Naive B cell (primary cell): ENCODE measurements around the gene POLR2L. TPM values are rescaled to one million over a fixed set of nuclear protein-coding genes. Genes with fewer than 3 reads are reported as not detected.

Source experiments
- ATAC-seq, 2 donors: fragments of 150-1000 bp; cut with Tn5 transposase; 2 replicates each; pipeline ENCODE4 v1.10.0; 2021; ENCODE audit warnings: low read depth in 2 of 2, mild to moderate bottlenecking in 2 of 2, moderate library complexity in 2 of 2
- DNase-seq: peaks from one replicate; pipeline ENCODE4 v3.0.0; 2022
- H3K27ac Mint-ChIP-seq, 6 donors: one replicate each; pipeline ENCODE4 v1.8.0; 2020 to 2022; ENCODE audit warnings: mild to moderate bottlenecking in 6 of 6, mixed read lengths in 6 of 6, moderate library complexity in 5 of 6, inconsistent platforms in 2 of 6
- H3K27me3 Mint-ChIP-seq, 3 donors: one replicate each; pipeline ENCODE4 v1.8.0; 2021 to 2022; ENCODE audit warnings: mixed read lengths in 3 of 3, mild to moderate bottlenecking in 1 of 3
- H3K36me3 Mint-ChIP-seq, 2 donors: one replicate each; pipeline ENCODE4 v1.8.0; 2020 to 2022; ENCODE audit warnings: mixed read lengths in 2 of 2, inconsistent platforms in 1 of 2, mild to moderate bottlenecking in 1 of 2
- H3K4me1 Mint-ChIP-seq, 3 donors: one replicate each; pipeline ENCODE4 v1.8.0; 2020 to 2022; ENCODE audit warnings: mixed read lengths in 3 of 3, inconsistent platforms in 1 of 3, mild to moderate bottlenecking in 1 of 3, moderate library complexity in 1 of 3
- H3K4me3 Mint-ChIP-seq, 8 donors: one replicate each; pipeline ENCODE4 v1.8.0; 2020 to 2022; ENCODE audit warnings: mild to moderate bottlenecking in 8 of 8, mixed read lengths in 8 of 8, moderate library complexity in 8 of 8, inconsistent platforms in 2 of 8
- H3K9me3 Mint-ChIP-seq, 7 donors: one replicate each; pipeline ENCODE4 v1.8.0; 2020 to 2022; ENCODE audit warnings: mixed read lengths in 7 of 7, mild to moderate bottlenecking in 5 of 7, inconsistent platforms in 2 of 7, moderate library complexity in 1 of 7
- polyA plus RNA-seq, 6 donors: library from polyadenylated mRNA; unstranded; fragments of 300-500 nt; fragmentation: Illumina TruSeq; gene quantifications; one replicate each; pipeline ENCODE4 v1.2.3, GENCODE V29; 2021; ENCODE audit warnings: low read depth in 6 of 6

The POLR2L gene
- polyA plus RNA-seq, 6 donors from 2014 or later, result 41.3 to 68.4 (median 55.9) TPM

- H3K9me3 Mint-ChIP-seq, result no peaks in the 10 kb centered on the region
- peak; percentile 97 for DNase-seq
These were observed 32.9 kb downstream of the POLR2L start, which contains the start of gene RPLP2 for GRCh38 chr11:809287-810039. Gene RPLP2, plus strand, starts transcription at chr11:809967. Its CDS starts 268 bp downstream, at chr11:810235.

GRCh38 chr11:808427-809286, 33.7 kb downstream of the POLR2L start:
- ATAC-seq (no peak), DNase-seq (no peak)
- Mint-ChIP-seq H3K4me1 (peaks cover 22 to 48% (median 43%) of the 10 kb centered on the region in 3 donors), H3K27me3 (no peaks in the 10 kb centered on the region), H3K9me3 (no peaks in the 10 kb centered on the region), H3K36me3 (no peaks in the 10 kb centered on the region), H3K27ac (peak overlapping the region; percentile 92 to 99 (median 98)), H3K4me3 (peak overlapping the region; percentile 86 to 99 (median 97))

More at GRCh38 chr11:809287-810039, 32.9 kb downstream of the POLR2L start, which contains the start of gene RPLP2:
- peak; percentile 83 for ATAC-seq
- H3K4me3 Mint-ChIP-seq, result peak within 1 kb of the TSS; percentile 86 to 99 (median 97)
- H3K36me3 Mint-ChIP-seq, result no peaks in the 10 kb centered on the region
- H3K4me1 Mint-ChIP-seq, result peaks cover 24 to 42% (median 41%) of the 10 kb centered on the region in 3 donors
- H3K27me3 Mint-ChIP-seq, result no peaks in the 10 kb centered on the region
- H3K27ac Mint-ChIP-seq, result peak within 1 kb of the TSS; percentile 94 to 99 (median 99)

- Mint-ChIP-seq H3K4me3 (peak overlapping the region; percentile 78 to 87 (median 83)), H3K27me3 (no peaks in the 10 kb centered on the region), H3K9me3 (no peaks in the 10 kb centered on the region), H3K27ac (peak overlapping the region in 2 of 6 donors; percentile 50 to 87), H3K36me3 (no peaks in the 10 kb centered on the region), H3K4me1 (peaks cover 12 to 26% (median 19%) of the 10 kb centered on the region in 3 donors)
- ATAC-seq (no peak), DNase-seq (no peak)
These were observed 37.7 kb downstream of the POLR2L start for GRCh38 chr11:804599-804964.

- Mint-ChIP-seq H3K4me1 (peaks cover 11 to 25% (median 19%) of the 10 kb centered on the region in 3 donors), H3K36me3 (no peaks in the 10 kb centered on the region), H3K9me3 (no peaks in the 10 kb centered on the region), H3K4me3 (peak overlapping the region; percentile 68 to 87 (median 80)), H3K27ac (peak overlapping the region in 3 of 6 donors; percentile 50 to 87 (median 74)), H3K27me3 (no peaks in the 10 kb centered on the region)
- no peak for DNase-seq
- ATAC-seq, result no peak
These were observed 38.3 kb downstream of the POLR2L start for GRCh38 chr11:803770-804598.

- H3K36me3 Mint-ChIP-seq, result no peaks in the 10 kb centered on the region
These were observed 38.9 kb downstream of the POLR2L start for GRCh38 chr11:803467-803742.

GRCh38 chr11:802693-803466, 39.4 kb downstream of the POLR2L start:
- Mint-ChIP-seq H3K27ac (peak overlapping the region in 1 of 6 donors; percentile 47), H3K27me3 (no peaks in the 10 kb centered on the region), H3K4me1 (peaks cover 6 to 17% (median 10%) of the 10 kb centered on the region in 3 donors), H3K36me3 (no peaks in the 10 kb centered on the region), H3K4me3 (peak overlapping the region in 4 of 8 donors; percentile 15 to 79 (median 54)), H3K9me3 (no peaks in the 10 kb centered on the region)
- ATAC-seq (no peak), DNase-seq (no peak)

More at GRCh38 chr11:803467-803742, 38.9 kb downstream of the POLR2L start:
- Mint-ChIP-seq H3K4me3 (peak overlapping the region in 5 of 8 donors; percentile 51 to 79 (median 78)), H3K27me3 (no peaks in the 10 kb centered on the region), H3K27ac (no peak overlapping the region), H3K4me1 (peaks cover 8 to 20% (median 14%) of the 10 kb centered on the region in 3 donors), H3K9me3 (no peaks in the 10 kb centered on the region)
- ATAC-seq, result no peak
- no peak for DNase-seq

- peak overlapping the region in 1 of 8 donors; percentile 16 for H3K4me3 Mint-ChIP-seq
- peaks cover 6 to 14% (median 8%) of the 10 kb centered on the region in 3 donors for H3K4me1 Mint-ChIP-seq
- no peaks in the 10 kb centered on the region for H3K36me3 Mint-ChIP-seq
- DNase-seq (no peak), ATAC-seq (no peak)
- H3K9me3 Mint-ChIP-seq, result no peaks in the 10 kb centered on the region
- no peaks in the 10 kb centered on the region for H3K27me3 Mint-ChIP-seq
- H3K27ac Mint-ChIP-seq, result no peak overlapping the region
These were observed 40.2 kb downstream of the POLR2L start for GRCh38 chr11:802018-802617.

- H3K36me3 Mint-ChIP-seq, result no peaks in the 10 kb centered on the region
- H3K4me3 Mint-ChIP-seq, result peak overlapping the region in 1 of 8 donors; percentile 22
- H3K27ac Mint-ChIP-seq, result no peak overlapping the region
- ATAC-seq (no peak), DNase-seq (no peak)
- no peaks in the 10 kb centered on the region for H3K9me3 Mint-ChIP-seq
- H3K27me3 Mint-ChIP-seq, result no peaks in the 10 kb centered on the region
- H3K4me1 Mint-ChIP-seq, result peaks cover 9 to 16% (median 12%) of the 10 kb centered on the region in 3 donors
These were observed 41.1 kb downstream of the POLR2L start for GRCh38 chr11:801097-801780.

- no peak for ATAC-seq
- DNase-seq, result no peak
- Mint-ChIP-seq H3K4me3 (peak overlapping the region in 2 of 8 donors; percentile 12 to 96), H3K4me1 (peaks cover 13 to 18% (median 16%) of the 10 kb centered on the region in 3 donors), H3K27ac (no peak overlapping the region), H3K27me3 (no peaks in the 10 kb centered on the region), H3K36me3 (no peaks in the 10 kb centered on the region), H3K9me3 (no peaks in the 10 kb centered on the region)
These were observed 41.9 kb downstream of the POLR2L start for GRCh38 chr11:800473-800872.

- H3K36me3 Mint-ChIP-seq, result no peaks in the 10 kb centered on the region
- DNase-seq, result no peak
- no peak overlapping the region for H3K27ac Mint-ChIP-seq
- H3K27me3 Mint-ChIP-seq, result no peaks in the 10 kb centered on the region
- ATAC-seq, result no peak
- peak overlapping the region in 2 of 8 donors; percentile 12 to 96 for H3K4me3 Mint-ChIP-seq
- peaks cover 13 to 19% (median 16%) of the 10 kb centered on the region in 3 donors for H3K4me1 Mint-ChIP-seq
- H3K9me3 Mint-ChIP-seq, result no peaks in the 10 kb centered on the region
These were observed 42.5 kb downstream of the POLR2L start for GRCh38 chr11:799641-800316.

- Mint-ChIP-seq H3K9me3 (no peaks in the 10 kb centered on the region), H3K27ac (peak within 1 kb of the TSS; percentile 84 to 98 (median 94)), H3K36me3 (no peaks in the 10 kb centered on the region), H3K27me3 (no peaks in the 10 kb centered on the region), H3K4me3 (peak within 1 kb of the TSS; percentile 86 to 98 (median 96)), H3K4me1 (peaks cover 8 to 17% (median 13%) of the 10 kb centered on the region in 3 donors)
- DNase-seq (peak; percentile 92), ATAC-seq (peak; percentile 56 to 67)
These were observed 44.1 kb downstream of the POLR2L start, which contains the start of gene SLC25A22 for GRCh38 chr11:798093-798713. Gene SLC25A22, minus strand, starts transcription at chr11:798281. Its CDS starts 3,275 bp downstream, at chr11:795006.
